ENCODE results near the gene FADS3. TPM values are rescaled to one million over a fixed set of nuclear protein-coding genes. Genes with fewer than 3 reads are reported as not detected.

Gene FADS3
- total and polyA plus RNA-seq, 2 donors (not counting 3 experiments of a cell fraction or from before 2014, with no cell fraction given): 216 to 346 TPM

DNA sequence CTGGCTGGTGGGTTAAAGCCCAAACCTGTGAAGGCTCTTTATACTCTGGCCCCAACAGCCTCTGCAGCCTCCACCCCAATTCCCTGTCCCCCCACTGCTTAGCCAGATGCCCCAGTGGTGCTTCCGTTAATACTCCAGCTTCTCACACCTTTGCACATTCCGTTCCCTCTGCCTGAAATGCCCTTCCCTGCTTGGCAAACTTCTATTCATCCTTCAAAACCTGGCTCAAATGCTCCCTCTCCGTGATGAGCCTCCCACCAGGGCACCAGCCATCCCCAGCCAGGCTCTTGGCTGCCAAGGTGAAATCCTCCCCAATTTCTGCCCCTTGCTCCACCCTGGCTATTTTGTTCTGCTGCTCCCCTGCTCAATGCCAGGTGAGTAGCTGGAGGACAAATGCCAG, 12.5 kb upstream of the FADS3 start:
- Histone ChIP-seq H3K9me3 (replicated peaks; ENCODE audit: control insufficient read depth, insufficient read depth, low read length) (no peaks in the 10 kb centered on the region), H3K79me2 (ENCODE audit: control insufficient read depth, insufficient read depth, low read length) (no peaks in the 10 kb centered on the region), H3K36me3 (ENCODE audit: control insufficient read depth in 2 of 2, extremely low read depth in 1 of 2, insufficient read depth in 2 of 2, low read length in 2 of 2) (no peaks in the 10 kb centered on the region), H2AFZ (ENCODE audit: low read depth, low read length) (no peak overlapping the region), H3K27ac (ENCODE audit: insufficient read depth, low read depth, low read length) (no peak overlapping the region), H3K27me3 (ENCODE audit: control insufficient read depth in 2 of 2, insufficient read depth in 2 of 2, low read length in 2 of 2) (no peaks in the 10 kb centered on the region), H3K9ac (replicated peaks; ENCODE audit: extremely low read depth, insufficient read depth, low read length) (no peak overlapping the region), H4K20me1 (replicated peaks; ENCODE audit: control insufficient read depth, extremely low read depth, insufficient read depth, low read length) (no peaks in the 10 kb centered on the region), H3K4me3 (replicated peaks in 1 of 3; ENCODE audit: insufficient read depth in 1 of 3, low read depth in 1 of 3, low read length in 3 of 3) (no peak overlapping the region), H3K4me2 (ENCODE audit: insufficient read depth, low read length) (no peak overlapping the region), H3K4me1 (ENCODE audit: control insufficient read depth, extremely low read depth, insufficient read depth, low read length) (no peaks in the 10 kb centered on the region), H3K9me1 (replicated peaks; ENCODE audit: control insufficient read depth, extremely low read depth, insufficient read depth, low read length) (no peaks in the 10 kb centered on the region)
- dilution Hi-C loops (cut with MboI; ENCODE audit: extremely low pct_ligation_motif_present, low sequenced_read_pairs): no loop called here
- no peak for FAIRE-seq
- no TSS peak for BruUV-seq (replicated peaks)
- TF ChIP-seq, protein P1, sequence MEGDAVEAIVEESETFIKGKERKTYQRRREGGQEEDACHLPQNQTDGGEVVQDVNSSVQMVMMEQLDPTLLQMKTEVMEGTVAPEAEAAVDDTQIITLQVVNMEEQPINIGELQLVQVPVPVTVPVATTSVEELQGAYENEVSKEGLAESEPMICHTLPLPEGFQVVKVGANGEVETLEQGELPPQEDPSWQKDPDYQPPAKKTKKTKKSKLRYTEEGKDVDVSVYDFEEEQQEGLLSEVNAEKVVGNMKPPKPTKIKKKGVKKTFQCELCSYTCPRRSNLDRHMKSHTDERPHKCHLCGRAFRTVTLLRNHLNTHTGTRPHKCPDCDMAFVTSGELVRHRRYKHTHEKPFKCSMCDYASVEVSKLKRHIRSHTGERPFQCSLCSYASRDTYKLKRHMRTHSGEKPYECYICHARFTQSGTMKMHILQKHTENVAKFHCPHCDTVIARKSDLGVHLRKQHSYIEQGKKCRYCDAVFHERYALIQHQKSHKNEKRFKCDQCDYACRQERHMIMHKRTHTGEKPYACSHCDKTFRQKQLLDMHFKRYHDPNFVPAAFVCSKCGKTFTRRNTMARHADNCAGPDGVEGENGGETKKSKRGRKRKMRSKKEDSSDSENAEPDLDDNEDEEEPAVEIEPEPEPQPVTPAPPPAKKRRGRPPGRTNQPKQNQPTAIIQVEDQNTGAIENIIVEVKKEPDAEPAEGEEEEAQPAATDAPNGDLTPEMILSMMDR (IDR thresholded peaks at IDR 0.05; ENCODE audit: extremely low read depth in 1 of 2, insufficient read depth in 1 of 2, low read depth in 1 of 2, low read length in 2 of 2): no peak
- TF ChIP-seq FOS (IDR thresholded peaks at IDR 0.05; ENCODE audit: borderline replicate concordance, insufficient read depth, low read length) (no peak), MYC (IDR thresholded peaks at IDR 0.05; ENCODE audit: low read depth, low read length) (no peak), JUN (IDR thresholded peaks at IDR 0.05; ENCODE audit: borderline replicate concordance, insufficient read depth, insufficient read length, low read depth) (no peak), POLR2AphosphoS5 (IDR thresholded peaks at IDR 0.05; ENCODE audit: insufficient read depth, low read depth, low read length) (no peak), EZH2 (IDR thresholded peaks at IDR 0.05; ENCODE audit: borderline replicate concordance, low read depth, low read length, severe bottlenecking) (no peak), POLR2A (IDR thresholded peaks at IDR 0.05; ENCODE audit: low read depth, low read length) (no peak), GATA2 (IDR thresholded peaks at IDR 0.05; ENCODE audit: insufficient read depth, insufficient read length, low read depth, low read length) (no peak)
- TF ChIP-seq, protein P2, sequence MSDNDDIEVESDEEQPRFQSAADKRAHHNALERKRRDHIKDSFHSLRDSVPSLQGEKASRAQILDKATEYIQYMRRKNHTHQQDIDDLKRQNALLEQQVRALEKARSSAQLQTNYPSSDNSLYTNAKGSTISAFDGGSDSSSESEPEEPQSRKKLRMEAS (IDR thresholded peaks at IDR 0.05; ENCODE audit: insufficient read depth, insufficient read length): no peak
- intact Hi-C loops (cut with micrococcal nuclease): no loop called here
- ChIA-PET POLR2A (no interaction called here), CTCF (interaction anchor here (1.2 to 16.0 kb wide), 7 partner anchors 16 to 205 kb away, joined by 3 to 416 read pairs (median 127); no protein-coding TSS in a partner anchor)
- no peak for DNase-seq (ENCODE audit: low read depth, low spot score)
